GM18867 (cell line): ENCODE data around the gene RIN3.
A peak's percentile ranks its signal among the peaks of the same experiment; 100 is the strongest.

Experiments used
- ATAC-seq: cut with Tn5 transposase; IDR thresholded peaks from one replicate; pipeline ENCODE4 v1.9.1; 2021; ENCODE audit warnings: mild to moderate bottlenecking, moderate library complexity; ENCODE audit not compliant: unreplicated experiment

The RIN3 gene

DNA sequence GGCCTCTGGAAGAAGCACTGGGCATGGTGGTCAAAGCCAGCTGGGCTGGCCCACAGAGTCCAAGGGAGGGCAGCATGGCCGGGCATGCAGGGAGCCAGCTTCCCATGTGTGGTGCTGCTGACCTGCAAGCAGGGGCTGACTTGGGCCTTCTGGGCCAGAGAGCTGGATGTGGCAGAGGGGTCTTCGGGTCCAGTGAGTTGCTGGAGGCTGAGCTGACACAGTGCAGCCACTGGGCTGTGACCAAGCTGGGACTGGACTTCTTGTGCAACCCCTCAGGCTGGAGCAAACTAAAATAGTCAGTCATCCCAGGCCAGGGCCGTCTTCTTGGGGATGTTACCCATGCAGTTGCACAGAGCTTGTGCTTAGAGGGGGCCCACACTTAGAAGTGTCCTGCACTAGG, 7.3 kb upstream of the RIN3 start:
- ATAC-seq, result no peak

DNA sequence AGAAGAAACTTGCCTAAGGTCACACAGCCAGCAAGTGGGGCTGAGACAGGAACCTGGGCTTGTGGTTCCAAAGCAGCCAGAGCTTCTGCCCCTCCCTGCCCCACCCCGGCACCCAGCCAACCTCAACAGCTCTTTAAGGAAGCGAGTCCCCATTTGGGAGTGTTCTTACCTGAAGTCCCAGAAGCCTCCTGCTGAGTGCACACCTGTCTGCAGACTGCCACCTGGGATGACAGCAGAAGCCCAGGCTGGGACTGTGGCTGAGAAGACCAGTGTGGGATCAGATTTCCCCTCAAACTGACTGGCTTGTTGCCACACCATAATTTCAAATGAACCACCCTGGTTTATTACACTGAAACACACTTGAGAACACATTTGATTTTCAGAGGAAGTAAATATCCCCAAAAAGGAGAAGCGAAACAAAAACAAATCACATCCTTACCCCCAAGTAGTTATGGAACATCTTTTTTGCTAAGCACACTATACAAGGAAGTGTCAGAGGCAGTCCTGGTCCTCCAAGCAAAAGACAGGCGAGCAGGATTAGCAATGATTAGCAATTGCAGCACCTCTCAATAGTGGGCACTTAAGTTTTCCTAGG, 6.3 kb upstream of the RIN3 start:
- peak; percentile 59 for ATAC-seq

DNA sequence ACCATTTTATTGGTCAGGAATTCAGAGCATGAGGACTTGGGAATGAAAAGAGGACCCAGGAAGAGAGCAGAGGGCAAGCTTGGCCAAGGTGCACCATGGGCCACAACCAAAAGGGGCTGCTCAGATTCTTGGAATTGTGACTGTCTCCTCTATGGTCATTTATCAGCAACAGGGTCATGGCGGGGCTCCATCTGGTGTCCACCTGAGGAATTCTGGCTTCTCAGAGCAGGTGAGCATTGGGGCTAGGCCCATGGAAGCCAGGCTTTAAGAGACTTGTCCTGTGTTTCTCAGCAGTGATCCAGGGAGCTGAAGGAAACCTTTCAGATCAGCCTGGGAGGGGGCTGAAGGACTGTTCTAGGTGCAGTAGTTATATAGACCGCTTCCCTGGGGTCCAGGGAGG, 2.6 kb upstream of the RIN3 start:
- no peak for ATAC-seq

DNA sequence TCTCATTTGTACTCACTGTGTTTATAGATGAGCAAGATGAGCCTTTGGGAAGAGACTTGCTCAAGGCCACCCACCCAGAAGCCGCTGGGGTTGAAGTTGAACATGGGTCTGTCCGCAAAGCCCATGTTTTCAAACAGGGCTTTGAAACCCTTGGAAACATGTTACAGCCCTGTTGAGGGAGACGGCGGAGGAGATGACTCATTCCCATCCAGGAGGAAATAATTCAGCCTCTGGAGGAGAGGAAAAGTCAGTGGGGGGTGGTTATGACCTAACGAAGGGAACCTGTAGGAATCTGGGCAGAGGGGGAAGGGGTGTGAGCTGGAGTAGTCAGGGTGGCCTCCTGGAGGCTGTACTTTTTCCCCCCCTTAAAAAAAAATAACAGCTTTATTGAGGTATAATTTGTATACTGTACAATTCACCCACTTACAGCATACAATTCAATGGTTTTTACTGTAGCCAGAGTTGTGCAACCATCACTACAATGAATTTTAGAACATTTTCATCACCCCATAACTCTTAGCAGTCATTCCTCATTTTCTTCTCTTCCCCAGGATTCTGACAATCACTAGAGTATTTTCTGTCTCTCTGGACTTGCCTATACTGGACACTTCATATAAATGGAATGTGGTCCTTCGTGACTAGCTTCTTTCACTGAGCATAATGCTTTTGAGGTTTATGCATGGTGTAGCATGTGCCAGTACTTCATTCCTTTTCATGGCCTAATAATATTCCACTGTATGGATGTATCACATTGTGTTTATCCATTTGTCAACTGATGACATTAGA, 1.9 kb upstream of the RIN3 start:
- no peak for ATAC-seq

DNA sequence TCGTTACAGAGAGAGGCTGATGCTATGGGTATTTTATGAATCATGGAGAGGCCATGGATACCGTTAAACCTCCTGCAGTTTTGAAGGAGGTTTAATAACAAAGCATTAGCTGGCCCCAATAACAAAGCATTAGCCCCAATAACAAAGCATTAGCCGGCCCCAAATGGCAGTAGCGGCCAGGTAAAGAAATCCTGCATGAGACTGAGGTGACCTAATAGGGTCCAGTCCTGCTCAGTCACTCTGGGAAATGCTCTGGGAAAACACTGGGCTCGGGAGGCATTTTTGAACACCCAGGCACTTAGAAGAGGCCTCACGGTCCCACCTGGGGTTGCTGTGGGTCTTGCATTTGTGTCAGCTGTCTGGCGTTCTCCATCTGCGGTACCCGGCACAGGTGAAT, 776 bp upstream of the RIN3 start:
- ATAC-seq, result no peak

DNA sequence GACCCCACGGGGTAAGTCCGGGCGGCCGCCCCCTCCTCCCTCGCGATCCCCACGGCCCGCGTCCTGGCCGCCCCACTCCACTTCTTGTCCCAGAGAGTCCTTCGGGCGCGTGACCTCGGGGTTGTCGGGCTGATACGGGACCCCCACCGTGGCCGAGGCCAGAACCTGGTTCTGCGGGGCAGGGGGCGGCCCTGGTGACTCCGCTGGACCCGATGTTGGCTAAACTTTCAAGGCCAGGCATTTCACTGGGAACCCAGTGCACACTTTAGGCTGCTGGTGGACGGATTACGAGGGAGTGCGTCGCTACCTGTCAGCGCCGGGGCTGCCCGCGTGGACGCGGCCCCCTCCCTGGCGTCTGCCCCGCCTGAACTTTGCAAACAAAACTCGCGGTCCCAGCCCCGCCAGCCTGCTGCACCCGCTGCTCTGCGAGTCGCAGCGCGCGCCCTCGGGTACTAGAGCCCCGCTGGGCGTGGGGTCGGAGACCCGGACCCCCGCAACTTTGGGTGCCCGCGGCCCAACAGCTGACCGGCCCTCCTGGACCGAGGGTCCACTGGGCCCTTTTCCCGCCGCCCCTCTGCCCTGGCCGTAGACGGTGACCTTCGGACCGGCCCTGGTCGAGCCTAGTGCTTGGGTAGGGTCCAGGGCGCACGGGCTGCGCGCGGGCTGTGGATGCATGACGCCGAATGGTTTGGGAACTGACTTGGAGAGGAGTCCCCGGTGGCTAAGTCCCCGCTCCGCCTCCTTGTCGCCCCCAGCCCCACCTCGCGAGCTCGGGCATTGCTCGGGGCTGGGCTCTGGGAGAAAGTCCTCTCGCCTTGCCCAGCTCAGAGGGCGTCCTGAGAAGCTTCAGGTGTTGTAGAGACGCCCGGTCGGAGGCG, 624 bp downstream of the RIN3 start:
- peak; percentile 21 for ATAC-seq

DNA sequence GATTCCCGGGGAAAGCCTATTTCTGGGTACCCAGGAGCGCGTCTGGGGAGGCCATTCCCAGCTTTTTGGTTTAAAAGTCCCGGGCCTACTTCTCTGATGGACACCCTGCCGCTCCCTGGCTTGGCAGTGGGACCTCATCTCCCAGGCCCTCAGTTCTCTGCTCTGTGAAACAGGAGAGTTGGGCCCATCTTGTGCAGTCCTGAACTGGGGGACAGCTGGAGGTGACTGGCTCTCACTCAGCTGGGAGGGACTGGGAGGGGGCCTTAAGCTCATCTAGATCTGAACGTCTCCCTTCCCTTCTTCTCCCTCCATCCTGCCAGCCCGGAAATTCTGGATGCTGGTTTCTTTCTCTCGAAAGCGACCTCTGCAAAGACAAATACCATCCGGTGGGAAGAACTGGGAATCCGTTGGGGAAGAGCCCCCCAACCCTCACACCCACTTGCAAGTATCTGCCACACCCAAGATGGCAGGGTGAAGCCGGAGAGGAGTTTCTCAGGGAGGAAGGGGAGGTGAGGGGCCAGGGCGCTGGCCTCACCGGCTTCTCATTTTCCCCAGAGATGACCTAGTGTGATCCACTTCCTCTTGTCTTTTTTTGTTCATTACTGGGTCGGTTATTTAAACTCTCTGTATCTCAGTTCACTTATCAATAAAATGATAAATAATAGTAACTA, 1.4 kb downstream of the RIN3 start:
- no peak for ATAC-seq

DNA sequence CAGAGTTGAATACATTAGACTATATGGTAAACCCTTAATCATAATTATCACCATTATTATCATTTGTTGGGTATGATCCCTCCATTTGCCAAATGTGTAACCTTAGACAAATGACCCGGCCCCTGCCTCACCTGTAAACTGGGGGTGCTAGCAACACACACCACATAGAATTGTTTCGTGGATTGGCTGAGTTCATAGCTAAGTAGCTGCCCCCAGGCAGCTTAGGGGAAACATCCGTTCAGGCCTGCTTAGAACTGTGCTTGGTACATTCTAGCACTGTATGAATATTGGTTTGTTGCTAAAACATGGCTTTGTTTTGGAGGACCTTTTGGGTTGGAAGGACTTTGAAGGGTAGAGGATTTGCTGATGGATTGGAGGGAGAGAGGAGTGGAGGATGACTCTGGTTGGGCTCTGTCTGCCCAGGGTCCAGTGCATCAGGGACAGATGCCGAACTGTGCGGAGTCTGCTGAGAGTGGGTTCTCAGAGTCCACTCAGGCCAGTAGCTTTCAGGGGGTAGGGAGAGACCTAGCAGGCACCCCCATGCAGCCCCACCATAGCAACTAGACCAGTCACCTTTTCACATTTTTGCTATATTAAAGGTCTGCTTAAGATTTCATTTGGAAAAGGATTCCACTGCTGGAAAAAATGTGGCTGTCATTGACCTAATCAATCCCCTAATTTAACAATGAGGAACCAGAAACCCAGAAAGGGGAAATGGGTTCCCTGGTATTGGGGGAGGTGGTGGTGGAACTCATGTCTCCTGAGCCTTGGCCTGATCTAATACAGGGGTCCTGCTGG, 2.2 kb downstream of the RIN3 start:
- ATAC-seq, result no peak

DNA sequence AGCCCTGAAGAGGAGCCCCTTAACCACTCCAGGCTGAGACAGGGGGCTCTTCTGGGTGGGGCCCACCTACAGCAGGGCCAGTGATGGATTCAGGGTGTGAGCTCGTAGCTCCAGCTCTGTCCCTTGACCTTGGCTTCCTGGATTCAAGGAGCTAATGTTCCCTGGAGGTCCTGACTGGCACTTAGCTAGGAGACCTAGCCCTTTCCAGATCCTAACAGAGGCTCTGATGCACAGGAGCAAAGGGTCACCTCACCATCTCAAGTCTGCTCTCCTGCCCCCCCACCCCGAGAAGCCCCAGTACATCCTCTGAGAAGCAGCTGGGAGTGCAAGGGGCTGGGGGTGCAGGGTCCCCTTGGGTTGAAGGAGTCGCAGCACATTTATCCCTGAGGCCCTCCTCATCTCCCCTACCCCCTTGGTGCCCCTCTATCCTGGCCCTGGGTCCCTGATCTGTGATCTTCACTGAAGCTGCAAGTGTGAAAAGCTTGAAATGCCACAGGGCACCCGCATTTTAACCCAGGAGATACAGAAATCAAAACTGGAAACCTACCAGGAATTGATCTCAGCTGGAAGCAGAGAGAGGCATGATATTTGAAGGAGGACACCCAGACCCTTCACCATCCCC, 2.9 kb downstream of the RIN3 start:
- ATAC-seq, result no peak

DNA sequence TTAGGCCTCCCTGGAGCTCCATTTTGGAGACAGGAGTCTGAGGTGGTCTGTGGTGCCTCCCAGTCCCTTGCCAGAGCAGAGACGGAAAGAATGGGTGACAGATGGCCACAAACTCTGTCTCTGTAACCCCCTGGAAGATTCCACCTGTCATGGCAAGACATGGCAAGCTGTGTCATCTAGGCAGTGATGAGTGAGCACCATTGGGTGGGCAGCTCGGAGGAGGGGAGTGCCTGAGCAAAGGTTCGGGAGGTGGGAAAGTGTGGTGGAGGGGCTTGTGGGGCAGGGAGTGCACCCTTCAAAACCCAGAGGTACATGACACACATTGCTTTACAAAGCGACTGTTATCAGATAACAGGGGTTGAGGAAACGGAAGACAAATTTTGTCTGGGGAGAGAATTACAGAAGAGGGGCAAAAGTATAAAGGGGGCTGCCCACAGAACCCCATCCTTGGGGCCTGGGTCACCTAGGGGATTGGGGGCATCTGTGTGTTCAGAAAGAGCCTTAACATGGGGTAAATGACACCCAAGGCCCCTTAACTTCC, 3.5 kb downstream of the RIN3 start:
- ATAC-seq, result no peak

DNA sequence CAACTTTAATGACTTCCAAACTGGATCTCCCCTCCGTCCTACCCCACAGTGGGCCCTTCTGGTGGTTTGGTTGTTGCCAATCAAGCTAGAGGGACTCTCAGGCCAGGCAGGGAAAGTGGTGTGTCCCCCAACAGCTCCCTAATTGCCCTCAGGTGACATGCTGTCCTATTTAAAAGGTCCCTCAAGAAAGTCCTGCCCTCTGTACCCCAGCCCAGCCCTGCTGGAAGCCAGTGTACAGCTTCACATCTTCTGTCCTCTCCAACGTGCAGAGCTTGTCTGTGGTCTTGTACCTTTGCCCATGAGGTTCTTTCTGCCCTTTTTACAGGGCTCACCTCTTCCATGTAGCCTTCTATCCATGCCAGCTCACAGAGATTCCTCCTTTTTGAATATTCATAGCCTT, 4.2 kb downstream of the RIN3 start:
- ATAC-seq, result no peak

DNA sequence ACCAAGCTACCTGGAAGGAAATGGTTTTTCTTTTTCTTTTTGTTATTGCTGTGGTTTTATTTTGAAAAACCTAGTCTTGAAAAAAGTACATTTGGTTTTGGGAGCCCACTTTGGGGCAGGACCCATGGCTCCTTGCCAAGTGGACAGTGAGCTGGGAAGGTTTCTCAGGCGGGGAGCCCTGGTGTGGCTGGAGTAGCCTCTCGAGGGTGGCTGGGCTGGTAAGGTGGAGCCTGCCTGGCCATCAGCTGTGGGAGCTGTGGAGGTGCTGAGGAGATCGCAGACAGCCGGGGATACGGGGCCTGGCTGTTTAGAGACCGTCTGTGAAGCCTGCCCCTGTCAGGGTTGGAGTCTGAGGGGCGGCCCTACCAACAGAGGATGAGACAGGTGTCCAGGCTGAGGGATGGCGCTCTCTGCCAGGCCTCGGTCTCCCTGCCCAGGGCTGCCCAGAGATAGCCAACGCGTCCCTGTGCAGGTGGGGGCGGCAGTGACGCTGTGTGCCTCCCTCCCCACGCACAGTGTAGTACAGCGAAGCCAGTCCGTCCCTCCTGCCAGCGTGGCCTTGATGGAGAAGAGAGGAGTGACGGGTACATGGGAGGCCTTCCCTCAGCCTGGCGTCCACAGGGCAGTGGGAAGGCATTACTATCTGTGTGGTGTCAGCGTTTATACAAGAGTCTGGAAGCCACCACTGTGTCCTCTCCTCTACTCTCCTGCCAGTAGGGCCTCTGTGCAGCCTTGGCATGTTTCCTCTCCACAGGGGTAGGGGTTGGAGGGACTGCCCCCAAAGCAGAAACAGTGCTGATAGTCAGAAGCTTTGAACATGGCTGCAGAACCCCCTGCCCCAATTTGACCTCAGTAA, 5.9 kb downstream of the RIN3 start:
- ATAC-seq, result peak; percentile 14

DNA sequence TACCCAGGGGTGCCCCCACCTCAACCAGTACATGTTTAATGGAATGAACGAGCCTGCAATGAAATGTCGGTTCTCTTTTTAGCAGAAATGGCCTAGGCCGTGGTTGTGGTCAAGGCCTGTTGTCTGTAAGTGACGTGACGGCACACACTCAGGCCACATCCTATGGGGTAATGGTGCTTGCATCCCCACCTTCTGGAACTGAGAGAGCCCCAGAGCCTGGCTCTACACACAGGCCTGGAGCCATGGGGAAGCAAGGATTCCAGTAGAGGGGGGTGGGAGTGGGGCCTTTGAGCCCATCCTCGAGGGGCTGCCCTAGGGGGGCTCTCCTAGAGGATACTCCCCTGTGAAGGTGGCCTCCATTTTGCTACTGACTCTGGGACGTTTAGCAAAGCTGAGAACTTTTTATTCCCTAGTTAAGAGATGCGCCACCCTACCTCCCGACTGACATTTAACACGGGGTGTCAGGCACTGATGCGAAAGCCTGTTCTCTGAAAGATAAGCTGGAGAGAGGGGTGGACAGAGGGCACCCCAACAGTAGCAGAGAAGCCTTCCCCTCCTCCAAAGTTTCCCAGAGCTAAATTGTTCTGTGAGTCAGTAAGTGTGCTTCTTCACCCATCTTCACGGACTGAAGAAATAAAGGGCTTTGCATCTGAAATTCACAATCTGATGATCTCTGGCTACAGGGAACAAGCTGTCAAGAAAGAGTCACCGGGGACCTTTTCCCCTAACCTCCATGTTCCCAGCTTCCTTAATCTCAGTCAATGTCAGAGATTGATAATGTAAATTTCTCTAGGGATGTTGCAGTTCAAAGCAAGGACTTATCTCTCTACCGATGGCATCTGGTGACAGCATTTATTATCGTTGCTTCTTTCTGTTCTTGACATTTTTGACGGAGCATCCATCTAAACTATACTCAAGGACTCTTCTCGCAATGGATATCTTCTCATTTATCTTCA, 6.8 kb downstream of the RIN3 start:
- peak; percentile 45 for ATAC-seq

DNA sequence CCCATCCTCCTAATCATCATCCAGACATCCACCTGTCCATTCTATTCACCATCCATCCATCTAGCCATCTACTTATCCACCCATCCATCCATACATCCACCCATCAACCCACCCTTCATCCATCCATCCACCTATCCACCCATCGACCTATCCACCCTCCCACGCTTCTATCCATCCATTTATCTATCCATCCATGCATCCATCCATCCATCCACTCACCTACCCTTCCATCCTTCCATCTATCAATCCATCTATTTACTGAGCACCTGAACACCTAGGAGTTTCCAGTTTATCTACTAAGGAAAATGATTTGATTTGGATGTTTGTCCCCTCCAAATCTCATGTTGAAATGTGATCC, 7.5 kb downstream of the RIN3 start:
- ATAC-seq, result no peak

DNA sequence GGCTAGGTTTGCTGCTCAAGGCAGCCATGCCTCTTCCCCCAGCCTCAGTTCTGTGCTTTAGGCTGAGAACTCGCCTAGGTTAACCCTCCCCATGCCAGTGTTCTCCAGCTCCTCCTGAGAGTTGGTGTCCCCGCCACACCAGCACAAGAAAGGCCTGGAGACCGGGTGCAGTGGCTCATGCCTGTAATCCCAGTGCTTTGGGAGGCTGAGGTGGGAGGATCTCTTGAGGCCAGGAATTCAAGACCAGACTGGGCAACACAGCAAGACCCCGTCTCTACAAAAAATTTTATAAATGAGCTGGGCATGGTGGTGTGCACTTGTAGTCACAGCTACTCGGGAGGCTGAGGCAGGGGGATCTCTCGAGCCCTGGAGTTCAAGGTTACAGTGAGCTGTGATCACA, 10.2 kb downstream of the RIN3 start:
- no peak for ATAC-seq

DNA sequence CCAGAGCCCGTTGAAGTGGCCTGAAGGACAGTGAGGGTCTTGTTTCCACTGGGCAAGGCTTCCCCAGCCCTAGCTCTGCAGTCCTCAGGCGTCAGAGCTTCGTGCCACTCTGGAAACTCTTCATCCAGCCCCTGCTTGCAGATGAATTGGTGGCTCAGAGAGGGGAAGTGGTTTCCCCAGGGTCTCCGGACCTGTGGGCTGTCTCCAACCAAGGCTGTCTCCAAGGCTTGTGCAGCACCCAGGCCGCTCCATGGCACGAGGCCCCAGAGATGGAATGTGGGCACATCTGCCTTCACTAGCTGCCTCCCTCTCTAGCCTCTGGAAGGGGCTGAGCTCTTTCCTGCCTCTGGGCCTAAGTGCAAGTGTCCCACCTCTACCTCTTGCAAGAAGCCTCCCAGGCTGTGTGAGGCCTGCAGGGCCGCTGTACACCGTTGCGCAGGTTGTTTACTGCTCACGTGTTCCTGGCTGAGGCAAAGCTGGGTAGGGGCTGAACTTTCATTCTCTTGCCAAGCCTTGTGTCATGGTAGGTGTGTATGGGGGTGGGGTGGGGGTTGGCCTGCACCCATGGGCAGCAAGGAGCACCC, 11.1 kb downstream of the RIN3 start:
- ATAC-seq, result no peak

DNA sequence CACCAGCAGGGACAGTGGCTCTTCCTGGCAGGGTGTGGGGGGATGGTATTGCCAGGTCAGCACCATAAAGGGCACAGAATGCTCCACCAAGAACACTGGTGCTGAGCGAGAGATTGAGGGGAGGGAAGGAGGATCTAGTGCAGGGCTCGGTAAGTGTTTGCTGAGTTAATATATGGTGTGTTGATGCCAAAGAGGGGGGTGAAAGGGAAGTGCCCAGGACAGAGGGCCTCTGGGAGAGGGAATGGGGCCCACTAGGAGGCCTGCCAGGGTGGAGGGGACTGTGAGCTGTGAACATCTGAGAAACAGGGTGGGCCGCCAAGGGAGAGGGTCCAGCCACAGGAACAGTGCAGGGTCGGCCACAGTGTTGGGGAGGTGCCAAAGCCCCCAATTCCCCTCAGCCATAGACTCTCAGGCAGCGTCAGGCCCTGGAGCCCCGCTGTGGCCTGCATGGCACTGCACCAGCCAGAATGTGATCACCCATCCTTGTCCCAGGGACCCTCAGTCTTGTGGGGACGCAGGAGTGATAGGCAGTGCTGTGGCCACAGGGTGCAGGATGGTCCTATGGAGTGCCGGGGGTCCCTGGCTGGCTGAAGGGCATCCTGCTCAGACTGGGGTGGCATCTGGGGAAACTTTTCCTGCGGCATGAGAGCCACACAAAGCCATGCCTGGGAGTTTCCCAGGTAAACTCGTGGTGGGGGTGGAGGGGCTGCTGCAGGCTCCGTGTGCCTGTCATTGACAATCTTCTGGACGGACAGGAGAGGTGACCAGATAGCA, 11.9 kb downstream of the RIN3 start:
- no peak for ATAC-seq
